Endothelial cell of umbilical vein (primary cell): ENCODE data around the gene TES. TPM values are rescaled to one million over a fixed set of nuclear protein-coding genes. Genes with fewer than 3 reads are reported as not detected.

Source experiments
- BruUV-seq: library from RNA; stranded (reverse); fragments of 400-500 nt; replicated peaks from 2 replicates; lab custom pipeline; 2021; lab: Mats Ljungman, UMichigan
- CTCF ChIA-PET: fragments of 300-600, 350-600 bp; sonication (Branson Sonifier 250); formaldehyde crosslinking; loops from one replicate; lab custom pipeline; 2021; ENCODE audit warnings: antibody characterized with exemption, inconsistent platforms; lab: Charles Lee
- POLR2A ChIA-PET: fragments of 300-600, 350-600 bp; sonication (Branson Sonifier 250); formaldehyde crosslinking; loops from one replicate; lab custom pipeline; 2021; ENCODE audit warnings: antibody characterized with exemption, inconsistent platforms; lab: Charles Lee
- DNase-seq: peaks from one replicate; pipeline ENCODE4 v3.0.0-alpha.2; 2011; ENCODE audit warnings: low read depth, low spot score
- FAIRE-seq: peaks from 2 replicates; lab custom pipeline; 2011; peaks lifted over from hg19 to GRCh38; lab: Jason Lieb, UNC
- H2AFZ ChIP-seq: 2 replicates; pipeline ENCODE4 v1.6.0; 2012; ENCODE audit warnings: low read depth, low read length, control low read depth, inconsistent platforms
- H3K27ac ChIP-seq: 2 replicates; pipeline ENCODE4 v1.5.1; 2011; ENCODE audit warnings: low read depth, mild to moderate bottlenecking, control low read depth, low read length, moderate library complexity; ENCODE audit not compliant: insufficient read depth
- H3K27me3 ChIP-seq, 2 experiments: 2 replicates each; pipeline versions ENCODE4 v1.6.0 to v1.6.1; 2011; ENCODE audit warnings: low read length in 2 of 2, mixed read lengths in 1 of 2; ENCODE audit not compliant: control insufficient read depth in 2 of 2, insufficient read depth in 2 of 2
- H3K36me3 ChIP-seq, 2 experiments: 2 replicates in 1 of 2; 3 replicates in 1 of 2; pipeline ENCODE4 v1.5.1; 2011; ENCODE audit warnings: low read length in 2 of 2, mild to moderate bottlenecking in 1 of 2, moderate library complexity in 1 of 2; ENCODE audit not compliant: control insufficient read depth in 2 of 2, insufficient read depth in 2 of 2; ENCODE audit errors: extremely low read depth in 1 of 2
- H3K4me1 ChIP-seq: 3 replicates; pipeline ENCODE4 v1.5.1; 2011; ENCODE audit warnings: mild to moderate bottlenecking, low read length; ENCODE audit not compliant: control insufficient read depth, insufficient read depth; ENCODE audit errors: extremely low read depth
- H3K4me2 ChIP-seq: 2 replicates; pipeline ENCODE4 v1.6.1; 2011; ENCODE audit warnings: low read length, control low read depth, mixed read lengths; ENCODE audit not compliant: insufficient read depth
- H3K4me3 ChIP-seq, 3 experiments: fragments of 200-600 bp in 1 of 3; sonication (generic), shearing (Covaris generic) in 1 of 3; replicated peaks in 1 of 3; 2 replicates each; pipeline ENCODE4 v1.5.1; 2011 to 2016; ENCODE audit warnings: control low read depth in 3 of 3, low read length in 3 of 3, mild to moderate bottlenecking in 2 of 3, inconsistent platforms in 1 of 3, low read depth in 1 of 3, moderate library complexity in 1 of 3; ENCODE audit not compliant: insufficient read depth in 1 of 3
- H3K79me2 ChIP-seq: 2 replicates; pipeline ENCODE4 v1.6.0; 2012; ENCODE audit warnings: low read length, inconsistent platforms; ENCODE audit not compliant: control insufficient read depth, insufficient read depth
- H3K9ac ChIP-seq: replicated peaks from 2 replicates; pipeline ENCODE3; 2011; ENCODE audit warnings: low read length, control low read depth; ENCODE audit not compliant: insufficient read depth; ENCODE audit errors: extremely low read depth
- H3K9me1 ChIP-seq: replicated peaks from 3 replicates; pipeline ENCODE4 v1.6.0; 2011; ENCODE audit warnings: mild to moderate bottlenecking, low read length; ENCODE audit not compliant: control insufficient read depth, insufficient read depth; ENCODE audit errors: extremely low read depth
- H3K9me3 ChIP-seq: replicated peaks from 2 replicates; pipeline ENCODE4 v1.5.1; 2012; ENCODE audit warnings: low read length, inconsistent platforms; ENCODE audit not compliant: control insufficient read depth, insufficient read depth
- H4K20me1 ChIP-seq: replicated peaks from 2 replicates; pipeline ENCODE3; 2011; ENCODE audit warnings: mild to moderate bottlenecking, low read length; ENCODE audit not compliant: control insufficient read depth, insufficient read depth; ENCODE audit errors: extremely low read depth
- EZH2 ChIP-seq: IDR thresholded peaks from 2 replicates; pipeline ENCODE4 v1.6.1; 2012; ENCODE audit warnings: borderline replicate concordance, low read depth, mild to moderate bottlenecking, moderate library complexity, low read length, inconsistent platforms; ENCODE audit not compliant: severe bottlenecking
- FOS ChIP-seq: IDR thresholded peaks from 2 replicates; pipeline ENCODE4 v1.6.1; 2011; ENCODE audit warnings: mild to moderate bottlenecking, low read length, moderate library complexity, borderline replicate concordance; ENCODE audit not compliant: insufficient read depth
- GATA2 ChIP-seq: IDR thresholded peaks from 2 replicates; pipeline ENCODE4 v1.7.0; 2011; ENCODE audit warnings: low read depth, mild to moderate bottlenecking, moderate library complexity, mixed read lengths, low read length; ENCODE audit not compliant: insufficient read length, insufficient read depth
- JUN ChIP-seq: IDR thresholded peaks from 2 replicates; pipeline ENCODE4 v1.6.1; 2011; ENCODE audit warnings: borderline replicate concordance, low read depth; ENCODE audit not compliant: insufficient read length, insufficient read depth
- MYC ChIP-seq: IDR thresholded peaks from one replicate; pipeline ENCODE4 v1.6.1; 2011; ENCODE audit warnings: mild to moderate bottlenecking, low read depth, low read length
- POLR2A ChIP-seq: IDR thresholded peaks from 2 replicates; pipeline ENCODE4 v1.6.1; 2012; ENCODE audit warnings: low read depth, mild to moderate bottlenecking, control low read depth, low read length
- POLR2AphosphoS5 ChIP-seq: IDR thresholded peaks from 2 replicates; pipeline ENCODE4 v1.6.1; 2012; ENCODE audit warnings: low read depth, mild to moderate bottlenecking, control low read depth, low read length, moderate library complexity; ENCODE audit not compliant: insufficient read depth
- dilution Hi-C: fragments of 300-500 bp; cut with MboI; formaldehyde crosslinking; loops from one replicate; pipeline ENCODE4 v1.15.0; 2019; ENCODE audit warnings: low sequenced_read_pairs; ENCODE audit not compliant: extremely low pct_ligation_motif_present
- intact Hi-C: fragments of 100-400 bp; cut with micrococcal nuclease; formaldehyde crosslinking; loops from one replicate; pipeline ENCODE4 v1.10.0; 2022
- polyA plus RNA-seq, 4 experiments: library from polyadenylated mRNA; depleted of rRNA in 3 of 4; stranded (reverse) in 3 of 4; unstranded in 1 of 4; fragments of >200 nt; gene quantifications; 2 replicates each; pipeline versions ENCODE4 v1.2.1 to v1.2.3, GENCODE V29; 2011 to 2012; ENCODE audit warnings: missing spikeins in 1 of 4
- total RNA-seq: library from RNA; stranded (reverse); gene quantifications from 2 replicates; pipeline ENCODE4 v1.2.3, GENCODE V29; 2021
- TF ChIP-seq, protein P1 (sequence below), 2 donors: IDR thresholded peaks; 1 replicate in 1 of 2; 2 replicates in 1 of 2; pipeline ENCODE4 v1.5.1; 2011; ENCODE audit warnings: low read length in 2 of 2, mild to moderate bottlenecking in 2 of 2, moderate library complexity in 2 of 2, control low read depth in 1 of 2, inconsistent platforms in 1 of 2, low read depth in 1 of 2; ENCODE audit not compliant: insufficient read depth in 1 of 2; ENCODE audit errors: extremely low read depth in 1 of 2
- TF ChIP-seq, protein P2 (sequence below): IDR thresholded peaks from 2 replicates; pipeline ENCODE4 v1.6.1; 2011; ENCODE audit not compliant: insufficient read depth, insufficient read length

The TES gene
- total and polyA plus RNA-seq, 2 donors (not counting 3 experiments of a cell fraction or from before 2014, with no cell fraction given), result 35.3 to 50.5 TPM

DNA sequence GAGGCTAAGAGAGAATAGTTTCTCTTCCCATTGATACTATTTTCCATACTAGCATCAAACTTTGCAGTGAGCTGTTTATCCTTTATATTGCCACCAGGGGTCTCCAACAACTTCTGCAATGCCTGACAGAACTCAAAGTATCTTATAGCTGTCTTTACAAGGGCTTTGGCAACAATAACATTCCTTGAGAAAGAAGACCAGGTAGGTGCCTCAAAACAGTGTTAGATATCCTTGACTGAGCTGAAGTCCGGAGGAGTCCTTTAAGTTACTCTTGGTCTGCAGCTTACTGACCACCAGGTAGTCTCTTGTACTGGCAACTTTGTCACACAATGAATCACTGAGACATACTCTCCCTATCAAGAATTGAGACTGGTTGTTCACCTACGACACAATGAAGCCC is 30.0 kb upstream of the TES start:
- H3K27ac ChIP-seq, result no peak overlapping the region
- CTCF ChIA-PET, result interaction anchor here (0.6 to 7.1 kb wide), 50 partner anchors 9 to 748 kb away, joined by 3 to 462 read pairs (median 5); partner anchors contain the start of gene TES
- H3K4me1 ChIP-seq, result no peaks in the 10 kb centered on the region
- H3K9me1 ChIP-seq, result no peaks in the 10 kb centered on the region
- DNase-seq, result peak; percentile 70
- dilution Hi-C loops (no loop called here), intact Hi-C loops (loop anchor here (1.0 to 5.0 kb wide), 6 partner anchors 30 to 629 kb away; partner anchors contain the start of genes CAV1 and TES)
- FAIRE-seq, result peak; percentile 69
- H4K20me1 ChIP-seq, result no peaks in the 10 kb centered on the region
- no peak for TF ChIP-seq MYC
- TF ChIP-seq, protein P1, sequence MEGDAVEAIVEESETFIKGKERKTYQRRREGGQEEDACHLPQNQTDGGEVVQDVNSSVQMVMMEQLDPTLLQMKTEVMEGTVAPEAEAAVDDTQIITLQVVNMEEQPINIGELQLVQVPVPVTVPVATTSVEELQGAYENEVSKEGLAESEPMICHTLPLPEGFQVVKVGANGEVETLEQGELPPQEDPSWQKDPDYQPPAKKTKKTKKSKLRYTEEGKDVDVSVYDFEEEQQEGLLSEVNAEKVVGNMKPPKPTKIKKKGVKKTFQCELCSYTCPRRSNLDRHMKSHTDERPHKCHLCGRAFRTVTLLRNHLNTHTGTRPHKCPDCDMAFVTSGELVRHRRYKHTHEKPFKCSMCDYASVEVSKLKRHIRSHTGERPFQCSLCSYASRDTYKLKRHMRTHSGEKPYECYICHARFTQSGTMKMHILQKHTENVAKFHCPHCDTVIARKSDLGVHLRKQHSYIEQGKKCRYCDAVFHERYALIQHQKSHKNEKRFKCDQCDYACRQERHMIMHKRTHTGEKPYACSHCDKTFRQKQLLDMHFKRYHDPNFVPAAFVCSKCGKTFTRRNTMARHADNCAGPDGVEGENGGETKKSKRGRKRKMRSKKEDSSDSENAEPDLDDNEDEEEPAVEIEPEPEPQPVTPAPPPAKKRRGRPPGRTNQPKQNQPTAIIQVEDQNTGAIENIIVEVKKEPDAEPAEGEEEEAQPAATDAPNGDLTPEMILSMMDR (IDR thresholded peaks at IDR 0.05; ENCODE audit: extremely low read depth in 1 of 2, insufficient read depth in 1 of 2, low read depth in 1 of 2, low read length in 2 of 2), result peak; percentile 53 to 63
- no peaks in the 10 kb centered on the region for H3K79me2 ChIP-seq
- POLR2A ChIA-PET, result interaction anchor here (0.6 to 1.5 kb wide), 2 partner anchors 56 to 377 kb away, joined by 3 to 7 read pairs; no protein-coding TSS in a partner anchor
- H3K4me2 ChIP-seq, result no peak overlapping the region
- no peaks in the 10 kb centered on the region for H3K27me3 ChIP-seq
- peak overlapping the region; percentile 11 for H2AFZ ChIP-seq
- no peak overlapping the region for H3K4me3 ChIP-seq
- H3K9ac ChIP-seq, result no peak overlapping the region
- H3K36me3 ChIP-seq, result no peaks in the 10 kb centered on the region
- no TSS peak for BruUV-seq
- H3K9me3 ChIP-seq, result no peaks in the 10 kb centered on the region

DNA sequence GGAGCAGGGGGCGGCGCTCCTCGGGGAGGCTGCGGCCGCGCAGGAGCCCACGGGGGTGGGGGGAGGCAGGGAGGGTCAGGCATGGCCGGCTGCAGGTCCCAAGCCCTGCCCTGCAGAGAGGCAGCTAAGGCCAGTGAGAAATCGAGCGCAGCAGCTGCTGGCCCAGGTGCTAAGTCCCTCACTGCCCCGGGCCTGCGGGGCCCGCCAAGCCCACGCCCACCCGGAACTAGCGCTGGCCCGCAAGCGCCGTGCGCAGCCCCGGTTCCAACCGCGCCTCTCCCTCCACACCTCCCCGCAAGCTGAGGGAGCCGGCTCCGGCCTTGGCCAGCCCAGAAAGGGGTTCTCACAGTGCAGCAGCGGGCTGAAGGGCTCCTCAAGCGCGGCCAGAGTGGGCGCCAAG is 28.3 kb upstream of the TES start:
- intact Hi-C loops, result loop anchor here (5.0 kb wide), 1 partner anchor 160 kb away; no protein-coding TSS in a partner anchor

More for the DNA sequence above, 28.3 kb upstream of the TES start:
- H3K36me3 ChIP-seq, result no peaks in the 10 kb centered on the region
- DNase-seq (no peak), FAIRE-seq (no peak)
- H3K9me1 ChIP-seq, result no peaks in the 10 kb centered on the region
- TF ChIP-seq MYC (no peak), EZH2 (no peak), POLR2A (no peak), GATA2 (no peak), JUN (no peak), POLR2AphosphoS5 (no peak), FOS (no peak)
- TF ChIP-seq, protein P1 (IDR thresholded peaks at IDR 0.05; ENCODE audit: extremely low read depth in 1 of 2, insufficient read depth in 1 of 2, low read depth in 1 of 2, low read length in 2 of 2), result no peak
- TF ChIP-seq, protein P2, sequence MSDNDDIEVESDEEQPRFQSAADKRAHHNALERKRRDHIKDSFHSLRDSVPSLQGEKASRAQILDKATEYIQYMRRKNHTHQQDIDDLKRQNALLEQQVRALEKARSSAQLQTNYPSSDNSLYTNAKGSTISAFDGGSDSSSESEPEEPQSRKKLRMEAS, result no peak
- H3K4me1 ChIP-seq, result no peaks in the 10 kb centered on the region
- no peaks in the 10 kb centered on the region for H3K27me3 ChIP-seq
- dilution Hi-C loops, result no loop called here
- H3K27ac ChIP-seq, result no peak overlapping the region
- no peak overlapping the region for H2AFZ ChIP-seq
- no peaks in the 10 kb centered on the region for H3K9me3 ChIP-seq
- H4K20me1 ChIP-seq, result no peaks in the 10 kb centered on the region
- no peak overlapping the region for H3K4me3 ChIP-seq
- ChIA-PET POLR2A (no interaction called here), CTCF (interaction anchor here (0.7 to 7.1 kb wide), 5 partner anchors 16 to 406 kb away, joined by 3 to 462 read pairs (median 4); no protein-coding TSS in a partner anchor)
- no peaks in the 10 kb centered on the region for H3K79me2 ChIP-seq
- BruUV-seq, result no TSS peak
- no peak overlapping the region for H3K4me2 ChIP-seq
- H3K9ac ChIP-seq, result no peak overlapping the region
